ENCODE measurements around the gene PDE4D.
"Not testable (repeated sequence)": the region's sequence is repeated elsewhere in the genome, so short reads cannot be mapped to it uniquely, and the experiment has no call there.

Gene PDE4D

GRCh38 chr5:59496524-59497134, 396.9 kb downstream of the PDE4D start:
- no peak for DNase-seq

GRCh38 chr5:59491945-59492344, 401.6 kb downstream of the PDE4D start:
- DNase-seq = no peak

DNA sequence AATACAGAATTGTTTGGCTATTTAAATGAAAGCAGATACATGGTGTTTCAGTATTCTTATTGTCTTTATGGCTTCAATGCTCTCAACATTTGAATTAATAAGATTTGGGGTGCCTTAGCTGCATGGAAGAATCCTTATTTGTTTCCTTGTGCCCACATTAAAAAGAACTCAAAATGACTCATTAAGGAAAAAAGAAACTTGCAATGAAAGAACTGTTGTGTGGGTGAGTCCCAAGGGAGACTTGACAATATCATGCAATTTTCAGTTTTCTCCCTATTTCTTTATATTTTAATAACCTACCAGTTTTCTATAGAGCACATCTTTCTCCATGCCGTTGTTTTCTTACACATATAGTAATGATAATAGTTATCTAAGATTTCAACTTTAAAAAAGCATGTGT, 404.0 kb downstream of the PDE4D start:
- no peak for DNase-seq

GRCh38 chr5:59487772-59488729, 405.5 kb downstream of the PDE4D start:
- no peak for DNase-seq

DNA sequence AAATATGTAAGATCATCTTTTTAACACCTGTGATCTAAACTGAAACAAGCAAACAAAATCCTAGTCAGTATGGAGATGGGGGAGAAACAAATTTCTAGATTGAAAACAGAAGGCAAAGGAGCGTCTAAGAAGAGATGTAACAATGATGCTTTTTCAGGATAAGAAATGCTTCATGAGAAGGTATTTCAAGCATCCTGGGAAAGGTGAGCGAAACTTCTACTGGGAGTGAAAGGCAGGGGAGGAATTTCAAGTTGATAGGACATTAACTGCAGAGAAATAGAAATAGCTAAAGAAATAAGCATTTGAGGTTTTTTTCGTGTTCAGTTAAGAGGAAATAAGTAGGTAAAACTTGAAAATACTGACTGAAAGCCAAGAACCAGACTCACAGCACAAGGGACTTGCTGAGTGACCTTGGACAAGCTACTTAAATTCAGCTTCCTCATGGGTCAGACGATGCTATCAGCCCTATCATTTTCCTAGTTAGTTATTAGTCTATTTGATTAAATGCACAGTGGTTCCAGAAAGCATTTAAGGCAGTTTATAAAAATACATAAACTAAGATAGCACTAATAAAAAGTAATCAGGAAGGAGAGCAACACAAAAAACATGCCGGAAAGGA, 406.3 kb downstream of the PDE4D start:
- DNase-seq = no peak

DNA sequence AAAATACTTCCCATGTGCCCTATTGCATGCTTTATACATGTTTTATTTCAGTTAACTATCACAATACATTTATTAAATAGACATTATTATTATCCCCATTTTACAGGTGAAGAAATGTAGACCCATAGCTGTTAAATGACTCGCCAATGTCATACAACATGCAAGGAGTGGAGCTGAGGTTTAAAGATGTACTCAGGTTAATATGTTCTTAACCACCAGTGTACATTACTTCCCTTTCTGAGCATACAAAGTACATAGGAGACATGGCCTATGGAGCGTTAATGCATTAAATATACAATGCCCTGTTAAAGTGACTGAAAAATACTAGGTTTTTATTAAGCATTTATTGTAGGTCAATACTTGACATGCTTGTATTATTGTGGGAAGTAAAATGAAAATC, 407.0 kb downstream of the PDE4D start:
- no peak for DNase-seq

GRCh38 chr5:59485629-59486439, 407.7 kb downstream of the PDE4D start:
- no peak for DNase-seq

DNA sequence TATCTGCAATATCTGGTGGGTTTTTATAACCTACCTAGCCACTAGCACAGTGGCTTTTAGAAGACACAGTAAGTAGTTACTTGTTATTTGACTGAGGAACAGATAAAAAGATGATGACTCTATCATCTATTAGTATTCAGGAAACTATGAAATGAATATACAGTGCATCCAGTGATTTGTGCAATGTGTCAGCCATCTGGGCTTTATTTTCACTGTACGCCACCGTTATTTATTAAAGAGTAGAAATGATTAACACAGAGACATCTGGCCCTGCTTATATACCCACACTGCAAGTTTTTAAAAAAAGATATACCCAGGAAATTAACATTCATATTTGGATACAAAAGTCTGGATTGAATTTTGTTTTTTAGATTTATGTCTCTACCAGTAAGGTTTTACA, 408.4 kb downstream of the PDE4D start:
- no peak for DNase-seq

DNA sequence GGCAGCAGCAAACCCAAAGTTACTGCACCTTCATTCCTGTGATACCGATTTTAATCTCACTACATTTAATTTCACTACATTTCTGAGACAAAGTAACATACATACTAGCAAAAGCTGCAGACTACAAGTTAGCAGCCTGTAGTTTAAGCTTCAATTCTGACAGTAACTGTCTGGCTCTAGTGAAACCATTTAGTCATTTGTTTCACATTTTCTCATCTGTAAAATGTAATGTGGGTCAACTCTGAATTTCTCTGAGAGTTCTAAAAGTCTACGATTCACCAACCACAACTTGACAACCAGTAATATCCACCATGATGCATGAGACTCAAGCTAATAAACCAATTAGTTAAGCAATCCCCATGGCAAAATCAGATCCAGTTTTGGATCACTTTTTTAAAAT, 408.9 kb downstream of the PDE4D start:
- no peak for DNase-seq

GRCh38 chr5:59483971-59484472, 409.5 kb downstream of the PDE4D start:
- no peak for DNase-seq

- no peak for DNase-seq
Measured at GRCh38 chr5:59479086-59479485, 414.4 kb downstream of the PDE4D start.

DNA sequence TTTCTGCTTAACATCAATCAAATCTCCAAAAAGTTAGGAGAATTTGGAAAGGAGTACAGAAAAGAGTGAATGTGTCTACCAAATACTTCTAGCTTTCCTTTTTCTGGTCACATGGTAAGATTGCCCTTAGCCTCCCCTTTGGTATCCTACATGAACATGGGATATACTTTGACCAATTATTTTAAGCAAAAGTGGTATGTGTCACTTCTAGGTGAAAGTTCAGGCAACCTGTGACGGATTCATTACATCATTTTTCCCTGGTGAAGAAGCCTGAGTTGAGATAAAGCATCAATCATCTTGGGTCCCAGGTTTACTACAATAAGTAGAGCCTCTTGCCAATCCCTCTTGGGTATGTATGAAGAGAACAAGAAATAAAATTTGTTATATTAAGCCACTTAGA, 419.2 kb downstream of the PDE4D start:
- no peak for DNase-seq

DNA sequence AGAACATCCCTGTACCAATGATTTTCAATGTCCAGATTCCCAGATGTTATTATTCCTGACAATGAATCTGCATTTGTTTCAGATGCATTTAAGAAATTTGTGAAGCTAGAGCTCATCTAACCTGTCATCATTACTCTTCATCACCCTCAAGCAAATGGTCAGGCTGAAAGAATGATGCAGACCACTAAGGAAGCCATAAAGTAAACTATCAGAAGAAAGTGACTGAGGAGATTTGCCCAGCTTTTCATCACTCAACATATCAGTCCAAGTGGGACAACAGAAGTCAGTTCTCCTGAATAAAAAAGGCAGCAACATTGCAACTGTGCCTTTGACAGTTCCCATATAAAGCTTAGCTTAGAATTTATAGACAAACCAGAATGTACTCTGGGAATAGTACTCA, 419.9 kb downstream of the PDE4D start:
- no peak for DNase-seq

DNA sequence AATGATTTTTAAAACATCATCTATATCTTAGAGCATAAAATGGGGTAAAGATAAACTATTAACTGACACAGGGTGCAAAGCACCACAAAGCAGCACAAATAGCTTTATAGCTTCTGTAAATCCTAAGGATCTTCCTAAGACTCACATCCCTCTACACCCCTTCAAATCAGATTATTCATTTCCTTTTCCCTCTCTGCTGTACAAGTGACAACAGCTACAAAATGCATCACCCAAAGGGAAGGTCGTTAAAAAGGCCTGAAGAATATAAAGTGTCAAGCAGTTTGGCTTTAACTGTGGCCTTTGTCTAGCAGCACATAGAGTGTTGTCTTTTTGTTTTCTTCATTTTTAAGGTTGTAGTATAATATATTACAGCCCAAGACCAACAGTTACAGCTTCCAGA, 422.1 kb downstream of the PDE4D start:
- no peak for DNase-seq

- no peak for DNase-seq
Measured at GRCh38 chr5:59467969-59468368, 425.6 kb downstream of the PDE4D start.

DNA sequence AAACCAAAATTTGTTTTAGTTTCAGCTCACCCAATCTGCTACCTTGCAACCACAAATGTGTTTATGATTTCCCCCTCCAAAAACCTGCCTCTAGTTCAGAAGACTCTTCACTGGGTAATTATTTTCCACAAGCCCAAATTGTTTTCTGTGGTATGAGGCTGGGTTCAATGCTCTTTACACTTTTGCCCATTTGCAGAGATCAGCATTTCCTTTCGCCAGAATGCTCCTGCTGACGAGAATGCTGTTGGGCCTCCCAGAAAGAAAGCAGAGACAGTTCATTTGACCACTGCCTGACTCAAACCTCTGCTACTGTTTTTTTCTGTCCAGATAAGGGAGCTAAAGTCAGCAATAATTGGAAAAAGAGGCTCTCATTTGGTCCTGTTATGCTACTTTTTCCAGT, 427.3 kb downstream of the PDE4D start:
- DNase-seq = no peak

DNA sequence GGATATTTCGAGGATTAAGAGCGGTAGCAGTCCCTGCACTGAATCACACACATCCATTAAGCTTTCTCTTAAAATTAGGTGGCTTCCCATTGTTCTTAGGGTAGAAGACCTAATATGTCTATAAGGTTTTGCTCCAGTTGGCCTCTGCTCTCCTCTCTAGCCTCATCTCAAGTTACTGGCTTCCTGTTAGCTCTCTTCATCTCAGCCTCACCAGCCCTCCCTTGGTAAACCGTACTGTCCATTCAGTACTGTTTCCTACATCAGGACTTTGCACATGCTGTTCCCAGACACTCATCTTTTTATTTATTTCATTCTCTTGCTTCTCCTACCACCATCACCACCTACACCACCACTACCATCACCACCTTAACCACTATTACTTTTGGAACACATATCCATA, 428.6 kb downstream of the PDE4D start:
- DNase-seq = no peak

DNA sequence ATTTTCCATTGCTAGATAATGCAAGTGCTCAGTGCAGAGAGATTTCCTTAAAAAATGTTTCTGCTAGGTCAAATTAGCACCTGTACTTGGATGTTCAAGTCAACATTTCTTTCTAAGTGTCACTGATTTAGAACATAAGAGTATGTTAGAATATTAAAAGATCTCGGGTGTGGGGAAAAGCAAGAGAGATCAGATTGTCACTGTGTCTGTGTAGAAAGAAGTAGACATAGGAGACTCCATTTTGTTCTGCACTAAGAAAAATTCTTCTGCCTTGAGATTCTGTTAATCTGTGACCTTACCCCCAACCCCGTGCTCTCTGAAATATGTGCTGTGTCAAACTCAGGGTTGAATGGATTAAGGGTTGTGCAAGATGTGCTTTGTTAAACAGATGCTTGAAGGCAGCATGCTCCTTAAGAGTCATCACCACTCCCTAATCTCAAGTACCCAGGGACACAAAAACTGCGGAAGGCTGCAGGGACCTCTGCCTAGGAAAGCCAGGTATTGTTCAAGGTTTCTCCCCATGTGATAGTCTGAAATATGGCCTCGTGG, 429.8 kb downstream of the PDE4D start:
- DNase-seq = not testable (repeated sequence)

DNA sequence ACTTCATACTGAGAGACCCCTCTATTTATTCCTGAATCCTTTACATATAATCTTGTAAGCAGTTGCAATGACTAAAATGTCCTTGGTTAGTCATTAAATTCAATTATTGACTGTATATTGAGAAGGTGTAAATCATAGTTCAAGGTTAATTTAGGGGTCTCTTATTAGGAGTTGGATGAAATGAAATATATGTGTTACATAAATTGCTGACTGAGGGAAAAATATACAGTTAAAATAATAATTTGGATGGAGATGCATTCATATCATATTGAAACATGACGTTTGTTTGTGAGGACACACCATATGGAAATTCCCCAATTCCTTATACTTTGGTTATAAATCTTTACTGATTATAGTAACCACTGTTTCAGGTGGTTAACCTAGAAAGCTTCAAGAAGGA, 430.6 kb downstream of the PDE4D start:
- DNase-seq = no peak

DNA sequence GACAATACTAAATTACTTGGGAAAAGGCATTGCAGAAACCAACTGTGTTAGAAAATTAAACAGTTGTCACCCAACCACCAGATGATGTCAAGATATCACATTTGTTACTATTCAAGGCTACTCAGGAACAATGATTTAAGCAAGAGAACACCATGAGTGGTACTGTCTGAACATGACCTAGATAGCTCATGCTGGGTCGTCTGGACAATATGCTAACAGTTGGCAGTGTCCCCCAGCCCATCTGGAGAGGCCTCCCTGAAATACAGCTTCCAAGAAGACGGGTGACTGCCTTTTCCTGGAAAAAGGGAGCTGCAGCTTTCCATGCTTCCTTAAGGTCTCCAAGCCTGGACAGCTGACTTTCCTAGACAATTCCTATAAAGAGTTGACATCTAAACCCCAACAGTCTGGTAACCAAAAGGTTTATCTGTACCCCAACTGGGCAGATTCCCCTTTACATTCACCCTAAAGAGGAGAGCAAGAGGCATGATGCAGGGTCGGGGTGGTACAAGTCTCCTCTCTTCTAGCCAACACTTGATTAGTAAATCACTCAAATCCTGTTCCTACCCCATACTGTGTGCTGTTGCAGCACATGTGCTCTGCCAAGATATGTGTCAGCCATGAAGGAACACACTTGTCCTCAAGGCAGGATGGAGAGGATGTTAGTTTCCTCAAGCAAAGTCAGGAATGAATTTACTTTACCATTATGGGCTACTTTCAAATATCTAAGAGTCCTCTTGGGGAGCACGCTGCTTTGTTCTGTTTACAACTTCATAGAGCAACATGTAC, 433.0 kb downstream of the PDE4D start:
- DNase-seq = no peak

- no peak for DNase-seq
Measured at GRCh38 chr5:59458966-59459729, 434.4 kb downstream of the PDE4D start.
